HepG2 (cell line): Measurements from ENCODE around the gene HOXD12. TPM values are rescaled to one million over a fixed set of nuclear protein-coding genes. Genes with fewer than 3 reads are reported as not detected.

ENCODE experiments used
- ARID5B ChIP-seq: IDR thresholded peaks from 2 replicates; pipeline ENCODE4 v1.4.0; 2020; ENCODE audit warnings: mild to moderate bottlenecking, missing genetic modification reagents
- GPN1 ChIP-seq: sonication (generic); formaldehyde crosslinking; IDR thresholded peaks from 2 replicates; pipeline ENCODE4 v1.5.1; 2020; ENCODE audit warnings: missing genetic modification reagents, borderline replicate concordance
- KDM5B ChIP-seq: sonication (generic); formaldehyde crosslinking; IDR thresholded peaks from 2 replicates; pipeline ENCODE4 v1.4.0; 2020; ENCODE audit warnings: missing genetic modification reagents, mild to moderate bottlenecking, borderline replicate concordance
- MAF1 ChIP-seq: sonication (generic); formaldehyde crosslinking; IDR thresholded peaks from 2 replicates; pipeline ENCODE4 v1.5.0; 2020; ENCODE audit warnings: missing genetic modification reagents, borderline replicate concordance
- RBM39 ChIP-seq: fragments of 200-400 bp; formaldehyde crosslinking; IDR thresholded peaks from one replicate; pipeline ENCODE4 v1.6.1; 2018; ENCODE audit warnings: antibody characterized with exemption, mild to moderate bottlenecking, low read depth, low read length; ENCODE audit not compliant: poor library complexity, severe bottlenecking
- STAG1 ChIP-seq: sonication (generic); formaldehyde crosslinking; IDR thresholded peaks from 2 replicates; pipeline ENCODE4 v1.4.0; 2020; ENCODE audit warnings: missing genetic modification reagents
- ZC3H13 ChIP-seq: sonication (generic); formaldehyde crosslinking; IDR thresholded peaks from 2 replicates; pipeline ENCODE4 v1.8.1; 2023; ENCODE audit warnings: mild to moderate bottlenecking, missing genetic modification reagents, moderate library complexity
- ZFP91 ChIP-seq: sonication (generic); formaldehyde crosslinking; IDR thresholded peaks from 2 replicates; pipeline ENCODE4 v1.9.0; 2022; ENCODE audit warnings: missing genetic modification reagents, mild to moderate bottlenecking, borderline replicate concordance
- ZFX ChIP-seq: sonication (generic); formaldehyde crosslinking; IDR thresholded peaks from 2 replicates; pipeline ENCODE4 v1.4.0; 2020; ENCODE audit warnings: mild to moderate bottlenecking, low read depth, missing genetic modification reagents, moderate library complexity
- ZHX2 ChIP-seq, 2 experiments: sonication (generic) in 1 of 2; formaldehyde crosslinking in 1 of 2; IDR thresholded peaks; 2 replicates each; pipeline versions ENCODE4 v1.6.1 to v1.9.0; 2014 to 2022; ENCODE audit warnings: antibody characterized with exemption in 1 of 2, borderline replicate concordance in 1 of 2, inconsistent platforms in 1 of 2, low read depth in 1 of 2, missing genetic modification reagents in 1 of 2
- ZIK1 ChIP-seq: sonication (generic); formaldehyde crosslinking; IDR thresholded peaks from 2 replicates; pipeline ENCODE4 v1.5.0; 2020; ENCODE audit warnings: mild to moderate bottlenecking, low read depth, missing genetic modification reagents, borderline replicate concordance
- ZMAT5 ChIP-seq: sonication (generic); formaldehyde crosslinking; IDR thresholded peaks from 2 replicates; pipeline ENCODE4 v1.5.0; 2020; ENCODE audit warnings: mild to moderate bottlenecking, low read depth, missing genetic modification reagents, borderline replicate concordance
- ZNF136 ChIP-seq: sonication (generic); formaldehyde crosslinking; IDR thresholded peaks from 2 replicates; pipeline ENCODE4 v1.8.1; 2022; ENCODE audit warnings: low read depth, mild to moderate bottlenecking, moderate library complexity, missing genetic modification reagents
- ZNF382 ChIP-seq: sonication (generic); formaldehyde crosslinking; IDR thresholded peaks from 2 replicates; pipeline ENCODE4 v1.5.0; 2020; ENCODE audit warnings: missing genetic modification reagents, mild to moderate bottlenecking, borderline replicate concordance
- ZSCAN21 ChIP-seq: sonication (generic); formaldehyde crosslinking; IDR thresholded peaks from 2 replicates; pipeline ENCODE4 v1.8.0; 2022; ENCODE audit warnings: mild to moderate bottlenecking, missing genetic modification reagents, moderate library complexity, borderline replicate concordance
- polyA plus RNA-seq, 8 experiments: library from polyadenylated mRNA; depleted of rRNA in 3 of 8; stranded (reverse) in 7 of 8; unstranded in 1 of 8; fragments of >200 nt; fragmentation: Illumina TruSeq in 4 of 8; extraction: Trizol in 4 of 8; gene quantifications; 2 replicates each; pipeline versions ENCODE4 v1.2.1 to v1.2.3, GENCODE V29; 2011 to 2016; ENCODE audit warnings: low read depth in 4 of 8, missing spikeins in 1 of 8, mixed read lengths in 1 of 8; ENCODE audit not compliant: insufficient read depth in 1 of 8
- total RNA-seq, 5 experiments: library from RNA; depleted of rRNA; stranded (reverse); fragments of >200 nt; fragmentation: Illumina TruSeq; extraction: Trizol; gene quantifications; 2 replicates each; pipeline ENCODE4 v1.2.3, GENCODE V29; 2016; ENCODE audit warnings: low read depth in 1 of 5

The HOXD12 gene
- total and polyA plus RNA-seq, 2 of the 13 experiments (the other 11 are each of a cell fraction or from before 2014, with no cell fraction given), result not detected

DNA sequence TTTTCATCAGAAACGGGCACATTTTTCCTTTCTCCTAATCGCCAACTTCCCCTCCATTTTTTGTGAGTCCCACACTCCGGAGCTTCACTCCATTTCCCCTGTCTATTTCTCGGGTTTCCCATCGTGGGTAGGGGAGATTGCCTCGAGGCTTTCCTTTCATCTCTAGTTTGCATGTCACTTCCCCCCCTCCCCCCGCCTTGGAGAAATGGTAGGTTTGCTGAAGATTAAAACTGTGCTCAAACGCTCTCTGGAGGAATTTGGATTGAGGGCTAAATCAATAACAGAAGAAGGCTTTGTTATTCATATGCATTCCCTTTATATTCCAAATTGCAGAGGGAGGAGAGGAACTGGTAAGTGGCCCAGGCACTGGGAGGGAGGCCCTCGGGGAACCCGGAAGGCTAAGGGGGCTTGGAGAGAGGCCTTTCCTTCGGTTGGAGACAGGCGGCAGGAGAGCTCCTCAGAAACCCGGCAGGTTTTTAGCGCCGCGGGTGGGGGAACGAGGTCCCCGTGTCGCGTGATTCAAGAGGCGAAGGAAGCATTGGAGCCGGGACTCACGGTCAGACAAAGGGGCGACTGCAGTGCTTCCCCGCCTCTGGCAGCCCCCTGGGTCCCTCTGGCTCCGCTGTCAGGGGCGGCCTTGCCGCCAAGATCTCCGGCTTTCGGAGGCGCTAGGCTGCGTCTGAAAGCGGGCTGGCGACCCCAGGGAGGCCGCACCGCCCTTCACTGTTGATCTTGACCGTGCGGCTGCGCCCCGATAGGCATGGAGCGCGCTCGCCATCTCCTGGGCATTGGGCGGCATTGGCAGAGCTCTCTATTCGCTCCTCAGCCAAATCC lies 2.4 kb upstream of the HOXD12 start (continued):
- TF ChIP-seq ZC3H13 (CRISPR knock-in tag), result no peak
- peak; percentile 100 for TF ChIP-seq STAG1 (CRISPR knock-in tag)
- TF ChIP-seq GPN1, result no peak
- TF ChIP-seq ZHX2 (IDR thresholded peaks at IDR 0.05; ENCODE audit: low read depth), result no peak
- no peak for TF ChIP-seq ZHX2 (CRISPR knock-in tag; IDR thresholded peaks at IDR 0.05; ENCODE audit: borderline replicate concordance)
- TF ChIP-seq ZNF136, result 0 out of 2 replicates have a peak, but pooled peaks have one; percentile 67
- no peak; the same call in 1 of the 2 replicates for TF ChIP-seq MAF1 (CRISPR knock-in tag)
- no peak for TF ChIP-seq ZNF382
- TF ChIP-seq RBM39, result peak; percentile 52
- peak; percentile 74; the same call in 1 of the 2 replicates for TF ChIP-seq KDM5B
- peak; percentile 49; the same call in 1 of the 2 replicates for TF ChIP-seq ZFX (CRISPR knock-in tag)
- TF ChIP-seq ZFP91 (CRISPR knock-in tag), result peak; percentile 74
- no peak for TF ChIP-seq ZMAT5 (CRISPR knock-in tag)
- TF ChIP-seq ARID5B, result peak; percentile 71
- TF ChIP-seq ZIK1 (CRISPR knock-in tag), result no peak
- no peak for TF ChIP-seq ZSCAN21 (CRISPR knock-in tag)
